HepG2 (cell line): ENCODE data around the gene JPT1. TPM values are rescaled to one million over a fixed set of nuclear protein-coding genes. Genes with fewer than 3 reads are reported as not detected.

ENCODE experiments used
- ARID5B ChIP-seq: IDR thresholded peaks from 2 replicates; pipeline ENCODE4 v1.4.0; 2020; ENCODE audit warnings: mild to moderate bottlenecking, missing genetic modification reagents
- CREB1 ChIP-seq, 2 experiments: fragments of 450-650 bp in 1 of 2; IDR thresholded peaks; 2 replicates each; pipeline ENCODE4 v1.6.1; 2016 to 2017; ENCODE audit warnings: control low read depth in 1 of 2, mild to moderate bottlenecking in 1 of 2, missing compliant biosample characterization in 1 of 2, missing genetic modification characterization in 1 of 2
- DBP ChIP-seq: sonication (generic); formaldehyde crosslinking; IDR thresholded peaks from 2 replicates; pipeline ENCODE4 v1.4.0; 2020; ENCODE audit warnings: missing genetic modification reagents; ENCODE audit errors: not compliant biosample characterization
- EZH2 ChIP-seq: conservative IDR thresholded peaks from 2 replicates; pipeline ENCODE4 v1.6.1; 2012; ENCODE audit warnings: mild to moderate bottlenecking, low read depth, low read length, moderate library complexity
- GRHL1 ChIP-seq: sonication (generic); formaldehyde crosslinking; conservative IDR thresholded peaks from 2 replicates; pipeline ENCODE4 v1.8.0; 2022; ENCODE audit warnings: missing genetic modification reagents
- IKZF4 ChIP-seq: sonication (generic); formaldehyde crosslinking; IDR thresholded peaks from 2 replicates; pipeline ENCODE4 v1.5.1; 2020; ENCODE audit warnings: borderline replicate concordance, mild to moderate bottlenecking, low read depth, missing genetic modification reagents; ENCODE audit errors: not compliant biosample characterization
- REPIN1 ChIP-seq: sonication (generic); formaldehyde crosslinking; IDR thresholded peaks from 2 replicates; pipeline ENCODE4 v1.8.0; 2022; ENCODE audit warnings: missing genetic modification reagents, low read depth, mild to moderate bottlenecking, borderline replicate concordance
- SNAPC4 ChIP-seq: sonication (generic); formaldehyde crosslinking; IDR thresholded peaks from 2 replicates; pipeline ENCODE4 v1.4.0; 2020; ENCODE audit warnings: mild to moderate bottlenecking, missing genetic modification reagents
- TGIF2 ChIP-seq: IDR thresholded peaks from 2 replicates; pipeline ENCODE4 v1.6.1; 2016; ENCODE audit warnings: control low read depth, missing compliant biosample characterization
- ZKSCAN8 ChIP-seq: IDR thresholded peaks from 2 replicates; pipeline ENCODE4 v1.6.1; 2016; ENCODE audit warnings: borderline replicate concordance, missing genetic modification reagents, missing compliant biosample characterization
- ZNF225 ChIP-seq: sonication (generic); formaldehyde crosslinking; IDR thresholded peaks from 2 replicates; pipeline ENCODE4 v1.4.0; 2020; ENCODE audit warnings: mild to moderate bottlenecking, missing genetic modification reagents
- polyA plus RNA-seq, 8 experiments: library from polyadenylated mRNA; depleted of rRNA in 3 of 8; stranded (reverse) in 7 of 8; unstranded in 1 of 8; fragments of >200 nt; fragmentation: Illumina TruSeq in 4 of 8; extraction: Trizol in 4 of 8; gene quantifications; 2 replicates each; pipeline versions ENCODE4 v1.2.1 to v1.2.3, GENCODE V29; 2011 to 2016; ENCODE audit warnings: low read depth in 4 of 8, missing spikeins in 1 of 8, mixed read lengths in 1 of 8; ENCODE audit not compliant: insufficient read depth in 1 of 8
- total RNA-seq, 5 experiments: library from RNA; depleted of rRNA; stranded (reverse); fragments of >200 nt; fragmentation: Illumina TruSeq; extraction: Trizol; gene quantifications; 2 replicates each; pipeline ENCODE4 v1.2.3, GENCODE V29; 2016; ENCODE audit warnings: low read depth in 1 of 5

Gene JPT1
- total and polyA plus RNA-seq, 2 of the 13 experiments (the other 11 are each of a cell fraction or from before 2014, with no cell fraction given) = 43.3 to 256 TPM

- peak; percentile 43 for TF ChIP-seq DBP (CRISPR knock-in tag)
- TF ChIP-seq SNAPC4 (CRISPR knock-in tag) = peak; percentile 75; the same call in 1 of the 2 replicates
- TF ChIP-seq CREB1 (IDR thresholded peaks at IDR 0.05) = peak; percentile 81
- TF ChIP-seq CREB1 (CRISPR knock-in tag; IDR thresholded peaks at IDR 0.05) = no peak; the same call in 1 of the 2 replicates
- TF ChIP-seq REPIN1 (CRISPR knock-in tag) = peak; percentile 94
- TF ChIP-seq IKZF4 = peak; percentile 93
- peak; percentile 82; the same call in 1 of the 2 replicates for TF ChIP-seq TGIF2
- TF ChIP-seq ARID5B (CRISPR knock-in tag) = no peak
- TF ChIP-seq ZKSCAN8 = 0 out of 2 replicates have a peak, but pooled peaks have one; percentile 30
- peak; percentile 78; the same call in 1 of the 2 replicates for TF ChIP-seq ZNF225 (CRISPR knock-in tag)
- TF ChIP-seq EZH2 = no peak
- no peak for TF ChIP-seq GRHL1
These were observed at the start of gene JPT1 (continued) for GRCh38 chr17:75154195-75155106.
